Activated naive CD4-positive, alpha-beta T cell treated with anti-CD3 and anti-CD28 coated beads, Interleukin-2, amount 10 ng/mL, durations not matched to agents 7 days and 5 days (primary cell): ENCODE data around the gene KRT84.

Source experiments
- CTCF ChIA-PET: fragments of 350-600 bp; sonication (Branson Sonifier 250); formaldehyde crosslinking; loops from one replicate; lab custom pipeline; 2021; ENCODE audit warnings: antibody characterized with exemption; lab: Charles Lee
- DNase-seq: peaks from one replicate; pipeline ENCODE4 v3.0.0-alpha.2; 2020
- H3K27ac Mint-ChIP-seq: one replicate; pipeline ENCODE4 v1.8.0; 2021; ENCODE audit warnings: mild to moderate bottlenecking, moderate library complexity, mixed read lengths
- H3K27me3 Mint-ChIP-seq: one replicate; pipeline ENCODE4 v1.8.0; 2021; ENCODE audit warnings: mild to moderate bottlenecking, mixed read lengths
- H3K36me3 Mint-ChIP-seq: one replicate; pipeline ENCODE4 v1.8.0; 2021; ENCODE audit warnings: mixed read lengths
- H3K4me1 Mint-ChIP-seq: one replicate; pipeline ENCODE4 v1.8.0; 2021; ENCODE audit warnings: mixed read lengths
- H3K4me3 Mint-ChIP-seq: one replicate; pipeline ENCODE4 v1.8.0; 2021; ENCODE audit warnings: mild to moderate bottlenecking, moderate library complexity, mixed read lengths
- H3K9me3 Mint-ChIP-seq: one replicate; pipeline ENCODE4 v1.8.0; 2021; ENCODE audit warnings: mixed read lengths

KRT84 gene

DNA sequence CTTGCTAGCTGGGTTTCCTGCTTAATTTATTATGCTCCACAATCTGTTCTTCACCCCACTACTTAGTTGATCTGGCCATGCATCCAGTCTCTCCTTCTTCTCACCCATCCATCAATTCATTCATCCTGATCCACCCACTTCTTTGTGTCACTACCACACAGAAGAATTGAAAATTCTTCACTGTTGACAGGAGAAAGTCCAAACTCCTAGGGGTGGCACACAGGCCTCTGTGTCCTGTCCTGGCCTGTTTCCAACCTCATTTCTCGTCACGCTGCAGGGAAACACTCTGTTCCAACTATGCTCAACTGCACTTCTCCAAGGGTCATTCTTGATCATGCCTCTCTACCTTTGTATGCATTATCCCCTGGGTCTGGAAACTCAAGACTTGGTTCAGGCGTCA is 53.6 kb downstream of the KRT84 start:
- CTCF ChIA-PET, result interaction anchor here (1.4 kb wide), 1 partner anchor 53 kb away, joined by 5 read pairs; no protein-coding TSS in a partner anchor
- DNase-seq, result peak; percentile 5
- no peaks in the 10 kb centered on the region for H3K9me3 Mint-ChIP-seq
- peaks cover 24% of the 10 kb centered on the region for H3K27me3 Mint-ChIP-seq
- H3K27ac Mint-ChIP-seq, result no peak overlapping the region
- H3K36me3 Mint-ChIP-seq, result no peaks in the 10 kb centered on the region
- H3K4me3 Mint-ChIP-seq, result no peak overlapping the region
- peaks cover 12% of the 10 kb centered on the region for H3K4me1 Mint-ChIP-seq

DNA sequence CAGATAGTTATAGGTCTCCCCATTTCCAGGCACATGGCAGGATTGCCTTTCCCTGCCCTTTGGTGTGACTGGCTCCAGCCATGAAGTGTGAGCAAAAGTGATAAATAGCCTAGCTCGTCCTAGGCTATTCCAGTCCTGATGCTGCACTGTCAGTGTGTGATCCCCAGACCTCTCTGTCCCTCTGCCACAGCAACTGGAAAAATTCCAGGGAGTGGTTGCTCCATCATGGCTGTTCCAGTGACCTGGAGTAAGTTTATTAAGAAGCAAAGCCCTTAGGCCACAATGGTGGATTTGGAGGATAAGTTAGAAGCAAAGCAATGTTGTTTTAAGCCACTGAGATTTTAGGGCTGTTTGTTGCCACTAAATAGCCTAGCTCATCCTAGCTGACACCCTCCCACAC is 54.4 kb downstream of the KRT84 start:
- H3K4me1 Mint-ChIP-seq, result peaks cover 9% of the 10 kb centered on the region
- CTCF ChIA-PET, result interaction anchor here (1.1 kb wide), 1 partner anchor 13 kb away, joined by 3 read pairs; no protein-coding TSS in a partner anchor
- no peak overlapping the region for H3K4me3 Mint-ChIP-seq
- no peaks in the 10 kb centered on the region for H3K36me3 Mint-ChIP-seq
- no peak overlapping the region for H3K27ac Mint-ChIP-seq
- H3K27me3 Mint-ChIP-seq, result peaks cover 24% of the 10 kb centered on the region
- H3K9me3 Mint-ChIP-seq, result no peaks in the 10 kb centered on the region
- DNase-seq, result no peak

DNA sequence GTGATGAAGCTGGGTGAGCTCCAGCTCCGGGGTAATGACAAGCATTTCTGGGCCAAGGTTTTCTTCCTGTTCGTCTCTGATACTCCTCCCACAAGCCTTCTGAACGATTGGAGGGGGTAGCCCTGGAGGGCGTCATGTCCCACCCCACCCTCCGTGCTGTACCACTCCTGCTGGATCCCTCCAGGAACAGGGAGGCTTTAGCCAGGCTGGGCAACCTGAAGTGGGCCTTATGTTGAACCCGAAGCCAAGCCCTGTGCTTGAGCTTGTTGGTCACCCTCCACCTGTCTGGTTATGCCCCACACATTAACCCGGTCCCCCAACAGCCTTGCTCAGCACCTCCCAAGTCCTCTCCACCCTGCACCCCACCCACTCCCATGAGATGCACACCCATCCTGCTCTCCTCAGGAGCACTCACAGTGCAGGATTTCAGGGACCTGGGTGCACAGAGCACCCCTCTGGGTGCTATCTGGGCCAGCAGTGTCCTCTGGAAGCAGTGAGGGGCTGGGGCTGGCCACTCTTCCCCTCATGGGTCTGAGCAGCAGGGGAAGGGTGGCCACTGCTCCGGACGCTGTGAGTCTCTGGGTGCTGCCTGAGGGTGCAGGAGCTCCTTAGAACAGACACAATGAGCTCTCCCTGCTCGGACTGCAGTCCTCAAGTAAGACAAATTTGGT is 57.5 kb downstream of the KRT84 start:
- H3K27ac Mint-ChIP-seq, result no peak overlapping the region

More for the DNA sequence above, 57.5 kb downstream of the KRT84 start:
- CTCF ChIA-PET, result interaction anchor here (0.7 to 4.8 kb wide), 20 partner anchors 8 to 303 kb away, joined by 3 to 34 read pairs (median 4); no protein-coding TSS in a partner anchor
- DNase-seq, result no peak
- Mint-ChIP-seq H3K9me3 (no peaks in the 10 kb centered on the region), H3K27me3 (peaks cover 44% of the 10 kb centered on the region), H3K36me3 (no peaks in the 10 kb centered on the region), H3K4me1 (peaks cover 9% of the 10 kb centered on the region), H3K4me3 (no peak overlapping the region)
